GM13976 (cell line): ENCODE data around the gene TPK1.

ENCODE experiments used
- DNase-seq: peaks from one replicate; pipeline ENCODE4 v3.0.0; 2012; ENCODE audit warnings: low spot score
- in situ Hi-C: fragments of 300-500 bp; cut with MboI; formaldehyde crosslinking; loops from one replicate; pipeline ENCODE4 v1.12.0; 2022; ENCODE audit warnings: low sequenced_read_pairs, mixed read lengths, inconsistent platforms; ENCODE audit not compliant: unreplicated experiment
- TF ChIP-seq, protein P1 (sequence below): IDR thresholded peaks from 2 replicates; pipeline ENCODE4 v1.5.1; 2012; ENCODE audit warnings: borderline replicate concordance, mild to moderate bottlenecking; ENCODE audit not compliant: insufficient read depth; ENCODE audit errors: extremely low read depth, missing control alignments, control extremely low read depth

TPK1 gene

DNA sequence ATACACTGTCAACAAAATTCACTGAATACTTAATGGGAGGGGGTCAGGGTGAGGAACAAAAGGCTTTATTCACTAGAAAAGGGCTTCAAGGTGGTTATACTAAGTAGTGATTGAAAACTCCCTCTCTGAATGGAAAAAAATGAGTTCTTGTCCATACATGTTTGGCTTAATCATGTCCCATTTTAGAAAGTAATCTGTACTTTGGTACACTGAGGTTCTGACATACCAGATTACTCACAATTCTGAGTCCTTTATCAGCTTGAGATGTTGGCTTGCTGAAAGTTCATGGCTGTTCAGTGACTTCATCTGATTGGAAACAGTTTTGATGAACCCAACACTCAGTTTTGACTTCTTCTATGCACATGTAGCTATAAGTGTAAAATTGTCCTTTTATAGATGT is 419.5 kb downstream of the TPK1 start:
- in situ Hi-C loops = no loop called here
- no peak for DNase-seq
- TF ChIP-seq, protein P1, sequence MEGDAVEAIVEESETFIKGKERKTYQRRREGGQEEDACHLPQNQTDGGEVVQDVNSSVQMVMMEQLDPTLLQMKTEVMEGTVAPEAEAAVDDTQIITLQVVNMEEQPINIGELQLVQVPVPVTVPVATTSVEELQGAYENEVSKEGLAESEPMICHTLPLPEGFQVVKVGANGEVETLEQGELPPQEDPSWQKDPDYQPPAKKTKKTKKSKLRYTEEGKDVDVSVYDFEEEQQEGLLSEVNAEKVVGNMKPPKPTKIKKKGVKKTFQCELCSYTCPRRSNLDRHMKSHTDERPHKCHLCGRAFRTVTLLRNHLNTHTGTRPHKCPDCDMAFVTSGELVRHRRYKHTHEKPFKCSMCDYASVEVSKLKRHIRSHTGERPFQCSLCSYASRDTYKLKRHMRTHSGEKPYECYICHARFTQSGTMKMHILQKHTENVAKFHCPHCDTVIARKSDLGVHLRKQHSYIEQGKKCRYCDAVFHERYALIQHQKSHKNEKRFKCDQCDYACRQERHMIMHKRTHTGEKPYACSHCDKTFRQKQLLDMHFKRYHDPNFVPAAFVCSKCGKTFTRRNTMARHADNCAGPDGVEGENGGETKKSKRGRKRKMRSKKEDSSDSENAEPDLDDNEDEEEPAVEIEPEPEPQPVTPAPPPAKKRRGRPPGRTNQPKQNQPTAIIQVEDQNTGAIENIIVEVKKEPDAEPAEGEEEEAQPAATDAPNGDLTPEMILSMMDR = no peak

DNA sequence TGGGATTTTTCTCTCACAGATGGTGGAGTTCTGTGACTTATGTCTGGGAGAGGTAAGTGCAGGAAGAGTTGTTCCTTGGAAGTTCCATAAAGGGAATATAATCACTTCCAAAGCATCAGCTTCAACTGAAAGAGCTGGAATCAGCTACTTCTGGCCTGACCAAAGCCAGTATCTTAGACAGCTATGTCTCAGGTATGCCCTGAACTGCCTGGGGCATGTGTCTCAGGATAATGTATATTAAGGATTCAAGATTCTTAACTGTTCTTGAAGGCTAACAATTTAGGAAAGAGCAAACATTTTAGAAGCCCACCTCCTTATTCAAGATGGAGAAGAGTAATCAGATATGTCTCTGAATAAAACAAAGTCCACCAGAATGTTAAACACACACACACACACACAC is 420.0 kb downstream of the TPK1 start:
- DNase-seq = no peak
- in situ Hi-C loops = no loop called here
- TF ChIP-seq, protein P1 = no peak

DNA sequence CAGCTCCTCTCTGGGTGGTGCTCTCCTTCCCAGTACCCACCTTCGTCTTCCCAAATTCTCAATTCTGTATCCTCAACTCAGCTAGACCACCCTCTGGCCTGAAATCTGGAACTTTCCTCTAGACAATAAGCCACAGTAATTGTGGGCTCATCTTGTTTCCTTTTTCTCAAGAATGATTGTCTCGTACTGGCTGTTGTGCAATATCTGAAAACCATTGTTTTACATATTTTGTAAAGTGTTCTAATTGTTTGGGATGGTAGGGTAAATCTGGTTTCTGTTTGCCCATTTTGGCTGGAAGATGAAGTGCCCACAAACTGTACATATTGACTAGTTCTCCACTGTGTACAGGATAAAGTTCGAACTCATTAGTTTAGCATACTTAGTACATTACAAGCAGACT is 421.0 kb downstream of the TPK1 start:
- TF ChIP-seq, protein P1 = no peak
- no peak for DNase-seq

DNA sequence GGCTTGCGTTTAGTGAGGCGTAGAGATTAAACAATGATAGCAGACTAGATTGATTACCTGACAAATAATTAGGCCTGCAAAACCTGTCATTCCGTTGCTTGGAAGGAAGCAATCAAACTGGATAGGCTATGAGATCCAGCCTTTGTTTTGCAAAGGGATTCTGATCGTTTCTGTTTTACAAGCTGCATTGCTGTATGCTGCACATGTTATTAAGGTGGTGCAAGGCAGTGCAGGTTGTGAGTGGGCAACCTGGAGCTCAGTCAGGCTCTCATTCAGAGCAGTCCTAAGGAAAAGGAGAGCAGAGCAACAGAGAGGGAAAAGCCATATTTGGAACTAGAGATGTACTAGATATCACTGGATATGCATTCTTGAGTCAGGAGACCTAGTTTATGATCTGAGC is 425.4 kb downstream of the TPK1 start:
- TF ChIP-seq, protein P1 = no peak
- no peak for DNase-seq
- in situ Hi-C loops = no loop called here

More for the DNA sequence above, 421.0 kb downstream of the TPK1 start:
- in situ Hi-C loops = no loop called here

DNA sequence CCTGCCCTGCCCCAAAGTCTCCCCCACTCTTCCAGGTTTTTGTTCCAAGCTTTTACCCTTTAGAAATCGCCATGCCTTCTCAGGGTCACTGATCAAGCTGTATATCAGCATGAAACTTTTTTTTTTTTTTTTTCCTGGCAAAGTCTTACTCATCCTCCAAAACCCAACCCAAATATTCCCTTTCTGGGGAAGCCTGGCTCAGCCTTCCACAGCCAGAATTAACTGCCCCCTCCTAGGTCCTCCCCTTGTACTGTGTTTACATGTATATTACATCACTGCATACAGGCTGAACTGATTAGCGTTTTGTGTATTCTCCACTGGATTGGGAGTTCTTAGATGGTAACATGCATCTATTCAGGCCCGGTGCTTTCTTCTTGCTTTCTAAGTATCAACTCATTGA is 427.7 kb downstream of the TPK1 start:
- DNase-seq = no peak
- TF ChIP-seq, protein P1 = no peak
- in situ Hi-C loops = no loop called here

DNA sequence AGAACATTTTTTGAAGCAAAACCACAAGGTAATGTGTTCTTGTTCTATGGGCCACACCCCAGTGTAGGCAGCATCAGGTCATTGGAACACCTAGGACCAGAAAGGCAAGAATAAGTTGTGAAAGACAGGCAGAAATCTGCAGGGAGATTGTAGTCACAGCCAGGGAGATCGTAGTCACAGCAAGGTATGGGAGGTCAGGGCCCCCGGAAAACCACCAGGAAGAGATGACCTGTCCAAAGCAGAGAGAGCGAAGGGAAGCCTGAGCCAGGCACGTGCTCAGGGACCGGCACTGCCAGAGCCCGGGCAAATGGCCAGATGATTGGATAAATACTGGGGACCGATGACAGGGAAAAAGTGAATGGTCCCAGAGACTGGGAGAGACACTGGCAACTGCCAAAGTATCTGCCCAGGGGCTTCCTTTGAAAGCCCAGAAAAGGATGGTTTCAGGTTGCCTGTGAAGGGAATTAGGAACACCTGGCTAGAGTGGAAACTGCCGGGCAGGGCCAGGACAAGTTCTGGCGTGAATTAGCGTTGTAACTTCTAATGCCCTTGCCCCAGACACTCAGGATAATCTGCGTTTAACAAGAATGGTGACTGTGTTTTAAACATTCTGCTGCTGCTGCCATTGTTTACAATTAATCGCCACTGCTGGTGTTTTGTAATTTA is 428.5 kb downstream of the TPK1 start:
- in situ Hi-C loops = no loop called here
- no peak for DNase-seq
- TF ChIP-seq, protein P1 = no peak
